ENCODE measurements around the gene HIPK2. TPM values are rescaled to one million over a fixed set of nuclear protein-coding genes. Genes with fewer than 3 reads are reported as not detected.

Gene HIPK2
- total and polyA plus RNA-seq, 2 experiments from 2014 or later, result 18.2 to 22.9 TPM

GRCh38 chr7:139571651-139572050, 206.1 kb downstream of the HIPK2 start:
- DNase-seq (ENCODE audit: low spot score), result no peak
- TF ChIP-seq EZH2phosphoT487 (IDR thresholded peaks at IDR 0.05; ENCODE audit: low read depth, severe bottlenecking, unreplicated experiment), result no peak
- no peak for TF ChIP-seq EZH2 (IDR thresholded peaks at IDR 0.05; ENCODE audit: borderline replicate concordance)
- TF ChIP-seq CTCF (IDR thresholded peaks at IDR 0.05; ENCODE audit: poor library complexity), result no peak
- 98% methylated on average over 20 of the region's 20 CpGs for WGBS (ENCODE audit: low lambda C conversion rate, missing lambda C conversion rate)
- H3K4me3 ChIP-seq, result no peak overlapping the region
- H3K36me3 ChIP-seq (replicated peaks; ENCODE audit: insufficient read depth, low read depth), result no peaks in the 10 kb centered on the region
- H3K9me2 ChIP-seq (replicated peaks; ENCODE audit: insufficient read depth), result no peaks in the 10 kb centered on the region
- H3K27ac ChIP-seq, result no peak overlapping the region
- no peaks in the 10 kb centered on the region for H3K4me1 ChIP-seq (ENCODE audit: insufficient read depth)
- H3K9me3 ChIP-seq (ENCODE audit: low read depth), result no peaks in the 10 kb centered on the region
- H3K4me2 ChIP-seq, result no peak overlapping the region
- H2AFZ ChIP-seq, result no peak overlapping the region
- no peaks in the 10 kb centered on the region for H3K79me2 ChIP-seq
- H4K20me1 ChIP-seq (ENCODE audit: insufficient read depth, poor library complexity, severe bottlenecking), result no peaks in the 10 kb centered on the region
- no peaks in the 10 kb centered on the region for H3K27me3 ChIP-seq

- no peaks in the 10 kb centered on the region for H3K79me2 ChIP-seq
- TF ChIP-seq EZH2phosphoT487 (IDR thresholded peaks at IDR 0.05; ENCODE audit: low read depth, severe bottlenecking, unreplicated experiment) (no peak), EZH2 (IDR thresholded peaks at IDR 0.05; ENCODE audit: borderline replicate concordance) (no peak), CTCF (IDR thresholded peaks at IDR 0.05; ENCODE audit: poor library complexity) (no peak)
- H3K27me3 ChIP-seq, result no peaks in the 10 kb centered on the region
- no peak overlapping the region for H3K27ac ChIP-seq
- no peaks in the 10 kb centered on the region for H3K4me1 ChIP-seq (ENCODE audit: insufficient read depth)
- H4K20me1 ChIP-seq (ENCODE audit: insufficient read depth, poor library complexity, severe bottlenecking), result no peaks in the 10 kb centered on the region
- no peaks in the 10 kb centered on the region for H3K36me3 ChIP-seq (replicated peaks; ENCODE audit: insufficient read depth, low read depth)
- H3K9me2 ChIP-seq (replicated peaks; ENCODE audit: insufficient read depth), result no peaks in the 10 kb centered on the region
- no peak overlapping the region for H3K4me2 ChIP-seq
- no peaks in the 10 kb centered on the region for H3K9me3 ChIP-seq (ENCODE audit: low read depth)
- no peak overlapping the region for H3K4me3 ChIP-seq
- WGBS (ENCODE audit: low lambda C conversion rate, missing lambda C conversion rate), result 87% methylated on average over 20 of the region's 20 CpGs
- H2AFZ ChIP-seq, result no peak overlapping the region
- no peak for DNase-seq (ENCODE audit: low spot score)
These were observed 206.6 kb downstream of the HIPK2 start for GRCh38 chr7:139571190-139571589.

GRCh38 chr7:139570626-139571025, 207.2 kb downstream of the HIPK2 start:
- no peaks in the 10 kb centered on the region for H3K9me2 ChIP-seq (replicated peaks; ENCODE audit: insufficient read depth)
- no peaks in the 10 kb centered on the region for H3K36me3 ChIP-seq (replicated peaks; ENCODE audit: insufficient read depth, low read depth)
- H3K4me1 ChIP-seq (ENCODE audit: insufficient read depth), result no peaks in the 10 kb centered on the region
- no peaks in the 10 kb centered on the region for H3K79me2 ChIP-seq
- WGBS (ENCODE audit: low lambda C conversion rate, missing lambda C conversion rate), result 90% methylated on average over 5 of the region's 5 CpGs
- DNase-seq (ENCODE audit: low spot score), result no peak
- H3K27me3 ChIP-seq, result no peaks in the 10 kb centered on the region
- no peak overlapping the region for H3K27ac ChIP-seq
- H4K20me1 ChIP-seq (ENCODE audit: insufficient read depth, poor library complexity, severe bottlenecking), result no peaks in the 10 kb centered on the region
- no peak overlapping the region for H3K4me3 ChIP-seq
- H3K4me2 ChIP-seq, result no peak overlapping the region
- TF ChIP-seq EZH2phosphoT487 (IDR thresholded peaks at IDR 0.05; ENCODE audit: low read depth, severe bottlenecking, unreplicated experiment) (no peak), EZH2 (IDR thresholded peaks at IDR 0.05; ENCODE audit: borderline replicate concordance) (no peak), CTCF (IDR thresholded peaks at IDR 0.05; ENCODE audit: poor library complexity) (no peak)
- H2AFZ ChIP-seq, result no peak overlapping the region
- no peaks in the 10 kb centered on the region for H3K9me3 ChIP-seq (ENCODE audit: low read depth)

- no peaks in the 10 kb centered on the region for H3K36me3 ChIP-seq (replicated peaks; ENCODE audit: insufficient read depth, low read depth)
- H3K9me3 ChIP-seq (ENCODE audit: low read depth), result no peaks in the 10 kb centered on the region
These were observed 207.7 kb downstream of the HIPK2 start for GRCh38 chr7:139570119-139570518.

More at GRCh38 chr7:139570119-139570518, 207.7 kb downstream of the HIPK2 start:
- Histone ChIP-seq H3K9me2 (replicated peaks; ENCODE audit: insufficient read depth) (no peaks in the 10 kb centered on the region), H3K27me3 (no peaks in the 10 kb centered on the region), H3K79me2 (no peaks in the 10 kb centered on the region), H3K27ac (no peak overlapping the region), H4K20me1 (ENCODE audit: insufficient read depth, poor library complexity, severe bottlenecking) (no peaks in the 10 kb centered on the region), H3K4me3 (no peak overlapping the region), H3K4me1 (ENCODE audit: insufficient read depth) (no peaks in the 10 kb centered on the region), H3K4me2 (no peak overlapping the region), H2AFZ (no peak overlapping the region)
- no peak for DNase-seq (ENCODE audit: low spot score)
- WGBS (ENCODE audit: low lambda C conversion rate, missing lambda C conversion rate), result 86% methylated on average over 8 of the region's 8 CpGs
- no peak for TF ChIP-seq CTCF (IDR thresholded peaks at IDR 0.05; ENCODE audit: poor library complexity)
- no peak for TF ChIP-seq EZH2 (IDR thresholded peaks at IDR 0.05; ENCODE audit: borderline replicate concordance)
- TF ChIP-seq EZH2phosphoT487 (IDR thresholded peaks at IDR 0.05; ENCODE audit: low read depth, severe bottlenecking, unreplicated experiment), result no peak

All from hepatocyte (in vitro differentiated cells).